Pons (tissue), 1 donor: ENCODE measurements around the gene TPSD1.
"Not testable (repeated sequence)": the region's sequence is repeated elsewhere in the genome, so short reads cannot be mapped to it uniquely, and the experiment has no call there.

ENCODE experiments used
- DNase-seq: peaks from one replicate; pipeline ENCODE4 v3.0.0-alpha.2; 2016; ENCODE audit warnings: low spot score

TPSD1 gene

GRCh38 chr16:1262846-1263221, 7.0 kb downstream of the TPSD1 start:
- DNase-seq = no peak

GRCh38 chr16:1263591-1264344, 7.9 kb downstream of the TPSD1 start:
- DNase-seq = no peak

GRCh38 chr16:1264345-1265089, 8.6 kb downstream of the TPSD1 start:
- no peak for DNase-seq

GRCh38 chr16:1265090-1265630, 9.3 kb downstream of the TPSD1 start:
- DNase-seq = no peak

GRCh38 chr16:1265826-1266225, 10.0 kb downstream of the TPSD1 start:
- no peak for DNase-seq

GRCh38 chr16:1269418-1269817, 13.5 kb downstream of the TPSD1 start:
- DNase-seq = not testable (repeated sequence)

- no peak for DNase-seq
Measured at GRCh38 chr16:1271380-1271723, 15.5 kb downstream of the TPSD1 start.

- DNase-seq = not testable (repeated sequence)
Measured at GRCh38 chr16:1271724-1272413, 16.0 kb downstream of the TPSD1 start.

- DNase-seq = no peak
Measured at GRCh38 chr16:1272453-1273198, 16.8 kb downstream of the TPSD1 start.

GRCh38 chr16:1273816-1274215, 17.9 kb downstream of the TPSD1 start:
- no peak for DNase-seq

- DNase-seq = no peak
Measured at GRCh38 chr16:1274767-1275166, 18.9 kb downstream of the TPSD1 start.

- no peak for DNase-seq
Measured at GRCh38 chr16:1275791-1276579, 20.1 kb downstream of the TPSD1 start.

GRCh38 chr16:1276580-1276878, 20.7 kb downstream of the TPSD1 start:
- DNase-seq = no peak

GRCh38 chr16:1277151-1277598, 21.3 kb downstream of the TPSD1 start:
- no peak for DNase-seq

- no peak for DNase-seq
Measured at GRCh38 chr16:1277617-1278282, 21.9 kb downstream of the TPSD1 start.

- no peak for DNase-seq
Measured at GRCh38 chr16:1278477-1278876, 22.6 kb downstream of the TPSD1 start.

- no peak for DNase-seq
Measured at GRCh38 chr16:1279081-1279944, 23.4 kb downstream of the TPSD1 start.

- DNase-seq = no peak
Measured at GRCh38 chr16:1279945-1280589, 24.2 kb downstream of the TPSD1 start.

- DNase-seq = no peak
Measured at GRCh38 chr16:1280783-1281182, 24.9 kb downstream of the TPSD1 start.
